Measurements from ENCODE around the gene DOCK9.

GRCh38 chr13:99022941-99023340 is 45.1 kb upstream of the DOCK9 start:
- no peak for TF ChIP-seq POLR2A (IDR thresholded peaks at IDR 0.05)
- no peak for TF ChIP-seq EP300 (IDR thresholded peaks at IDR 0.05)
- TF ChIP-seq CTCF (IDR thresholded peaks at IDR 0.05), result no peak

Data from ovary (tissue), 3 donors.